Umbilical cord (tissue), 2 donors: Measurements from ENCODE around the gene CELF2. TPM values are rescaled to one million over a fixed set of nuclear protein-coding genes. Genes with fewer than 3 reads are reported as not detected.
"Not testable (repeated sequence)": the region's sequence is repeated elsewhere in the genome, so short reads cannot be mapped to it uniquely, and the experiment has no call there.

Experiments
- DNase-seq: peaks from one replicate; pipeline ENCODE4 v3.0.0-alpha.2; 2015; ENCODE audit warnings: low spot score
- total RNA-seq: library from RNA; depleted of rRNA; stranded (reverse); fragments of >200 nt; gene quantifications from one replicate; pipeline ENCODE4 v1.2.3, GENCODE V29; 2014; ENCODE audit warnings: low replicate concordance; ENCODE audit not compliant: insufficient read depth

CELF2 gene
- total RNA-seq, 1 donor from 2014 or later: 10.1 TPM

DNA sequence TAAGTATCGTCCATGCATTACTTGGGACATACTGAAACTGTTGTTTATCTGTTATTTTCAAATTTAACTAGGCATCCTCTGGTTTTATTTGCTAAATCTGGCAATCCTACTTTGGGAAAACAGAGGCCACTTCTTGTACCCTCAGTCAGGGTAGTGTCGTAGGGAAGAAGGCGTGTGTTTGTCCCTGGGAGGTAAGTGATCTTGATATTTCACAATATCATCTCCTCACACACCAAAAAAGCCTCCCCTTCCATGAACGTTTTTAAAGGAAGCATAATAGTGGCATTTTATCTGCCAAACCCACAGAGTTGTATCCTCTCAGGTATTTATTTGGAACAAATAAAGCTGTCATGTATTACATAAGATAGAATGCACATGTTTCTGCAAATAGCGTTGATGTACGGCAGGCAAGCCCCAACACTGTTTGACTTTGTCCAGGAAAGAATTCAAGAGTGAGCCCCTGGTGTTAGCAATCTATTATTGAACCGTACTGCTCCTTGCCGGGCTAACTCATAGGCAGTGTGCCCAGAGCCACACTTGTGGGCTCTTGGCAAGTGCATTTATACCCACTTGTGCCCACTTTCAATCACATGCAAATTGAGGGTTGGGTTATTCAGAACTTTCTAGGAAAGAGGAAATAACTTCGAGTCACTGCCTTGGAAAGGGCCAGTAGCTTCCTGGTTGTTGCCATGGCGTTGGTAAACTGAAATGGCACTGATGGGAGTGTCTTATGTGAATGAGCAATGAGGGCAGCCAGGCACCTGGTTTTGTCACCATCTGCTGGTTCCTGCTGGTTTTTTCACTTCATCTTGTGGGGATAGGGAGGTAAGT lies 327.8 kb downstream of the CELF2 start:
- peak; percentile 30 for DNase-seq

DNA sequence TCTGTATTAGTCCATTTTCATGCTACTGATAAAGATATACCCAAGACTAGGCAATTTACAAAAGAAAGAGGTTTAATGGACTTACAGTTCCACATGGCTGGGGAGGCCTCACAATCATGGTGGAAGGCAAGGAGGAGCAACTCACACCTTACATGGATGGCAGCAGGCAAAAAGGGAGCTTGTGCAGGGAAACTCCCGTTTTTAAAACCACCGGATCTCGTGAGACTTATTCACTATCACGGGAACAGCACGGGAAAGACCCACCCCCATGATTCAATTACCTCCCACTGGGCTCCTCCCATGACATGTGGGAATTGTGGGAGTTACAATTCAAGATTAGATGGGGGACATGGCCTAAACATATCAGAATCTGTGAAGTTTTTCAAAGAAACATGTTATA lies 329.9 kb downstream of the CELF2 start:
- not testable (repeated sequence) for DNase-seq

DNA sequence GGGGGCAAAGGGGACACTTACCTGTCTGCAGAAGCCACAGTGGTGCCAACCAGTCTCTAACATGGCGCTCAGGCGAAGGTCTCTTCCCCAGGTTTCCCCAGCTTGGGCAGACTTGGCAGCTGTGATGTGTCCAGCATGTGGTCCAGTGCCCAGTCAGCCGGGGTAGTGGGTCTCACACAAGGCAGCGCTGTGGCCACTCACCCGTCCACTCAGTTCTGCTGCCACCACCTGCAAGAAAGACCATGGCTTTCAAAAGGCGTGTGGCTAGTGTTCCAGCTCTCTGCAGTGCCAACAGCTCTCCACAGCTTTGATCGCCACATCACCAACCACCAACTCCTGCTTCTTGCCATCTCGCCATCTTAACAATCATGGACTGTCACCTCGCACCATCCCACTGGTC lies 334.1 kb downstream of the CELF2 start:
- DNase-seq: no peak

DNA sequence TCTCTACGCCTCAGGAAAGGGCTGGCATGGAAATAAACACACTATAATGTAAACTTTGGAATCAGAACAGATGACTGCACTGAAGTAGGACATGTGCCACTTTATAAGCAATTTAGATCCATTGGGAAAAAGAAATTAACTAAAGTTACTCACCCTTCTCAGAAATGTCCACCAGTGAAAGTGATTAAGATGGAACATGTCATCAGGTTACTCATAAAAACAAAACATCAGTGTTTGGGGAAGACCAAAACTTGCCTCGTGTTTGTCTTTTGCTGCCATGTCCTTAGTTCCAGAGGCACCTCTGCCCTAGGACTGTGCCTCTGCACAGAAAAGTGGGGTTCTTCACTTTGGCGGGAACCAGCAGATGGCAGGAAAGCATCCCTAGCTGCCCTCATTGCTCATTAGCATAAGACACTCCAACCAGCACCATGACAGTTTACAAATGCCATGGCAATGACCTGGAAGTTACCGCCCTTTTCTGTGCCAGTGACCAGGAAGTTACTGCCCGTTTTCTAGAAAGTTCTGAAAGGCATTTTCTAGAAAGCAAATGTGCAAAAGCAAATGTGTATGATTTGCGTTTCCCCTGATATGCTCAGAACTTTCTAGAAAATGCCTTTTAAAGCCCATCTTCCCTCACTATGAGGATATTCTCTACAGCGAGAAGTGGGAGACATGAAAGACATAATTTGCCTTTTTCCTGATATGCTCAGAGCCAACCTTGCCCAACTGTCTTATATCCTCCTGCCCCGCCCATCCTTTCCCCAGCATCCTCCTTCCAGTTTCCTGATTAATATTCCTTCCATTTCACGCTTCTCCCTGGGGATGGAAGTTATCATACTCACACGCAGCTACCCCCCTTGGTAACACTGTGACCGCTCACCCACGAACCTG lies 335.6 kb downstream of the CELF2 start:
- no peak for DNase-seq

DNA sequence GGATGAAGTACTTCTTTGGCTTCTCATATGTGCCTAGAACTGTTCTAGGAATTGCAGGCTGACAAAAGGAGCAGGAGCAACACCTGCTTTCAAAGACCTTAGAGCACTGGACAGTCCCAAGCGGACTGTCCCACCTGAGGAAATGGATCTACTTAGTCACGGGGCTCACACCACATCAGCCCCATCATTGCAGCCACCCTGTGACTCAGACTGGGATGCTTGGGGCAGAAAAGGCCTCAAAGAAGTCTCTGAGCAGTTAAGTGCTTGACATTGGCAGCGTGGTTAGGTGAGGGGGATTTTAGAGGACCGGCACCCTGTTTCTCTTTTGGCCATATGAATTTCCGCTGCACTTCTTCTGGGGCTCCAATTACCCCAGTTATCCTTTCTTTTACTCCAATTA lies 337.2 kb downstream of the CELF2 start:
- no peak for DNase-seq

DNA sequence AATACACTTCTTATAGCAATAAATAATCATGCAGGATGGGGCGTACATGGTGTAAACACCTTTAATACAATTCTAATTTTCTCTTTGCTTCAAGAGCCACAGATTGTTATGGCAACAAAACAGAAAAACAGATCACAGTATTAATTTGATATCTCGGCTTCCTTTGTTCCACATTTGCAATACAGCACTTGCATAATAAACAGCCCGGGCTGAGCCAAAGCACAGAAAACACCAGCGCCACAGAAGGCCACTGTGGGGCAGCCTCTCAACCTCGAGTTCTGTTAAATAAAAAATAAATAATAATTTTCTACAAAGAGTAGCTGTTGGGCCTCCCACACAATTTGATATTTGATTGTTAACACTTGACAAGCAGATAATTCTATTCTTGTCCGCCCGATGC lies 337.9 kb downstream of the CELF2 start:
- no peak for DNase-seq

DNA sequence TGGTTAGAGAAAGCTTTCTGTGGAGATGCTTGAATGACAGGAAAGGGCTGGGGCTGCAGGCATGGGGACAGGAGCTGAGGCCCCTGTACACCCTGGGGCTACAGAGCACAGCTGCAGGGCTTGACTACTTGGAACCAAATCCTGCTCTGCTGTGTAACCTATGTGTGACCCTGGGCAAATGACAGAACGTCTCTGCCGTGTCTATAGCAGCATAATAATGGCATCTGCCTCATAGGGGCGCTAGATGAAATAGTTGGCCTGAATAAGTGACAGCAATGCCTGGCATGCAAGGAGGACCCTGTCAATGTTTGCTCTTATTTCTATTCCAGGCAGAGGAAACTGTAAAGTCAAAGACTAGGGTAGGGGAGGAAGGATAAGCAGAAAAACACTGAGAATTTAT lies 339.8 kb downstream of the CELF2 start:
- DNase-seq: no peak

DNA sequence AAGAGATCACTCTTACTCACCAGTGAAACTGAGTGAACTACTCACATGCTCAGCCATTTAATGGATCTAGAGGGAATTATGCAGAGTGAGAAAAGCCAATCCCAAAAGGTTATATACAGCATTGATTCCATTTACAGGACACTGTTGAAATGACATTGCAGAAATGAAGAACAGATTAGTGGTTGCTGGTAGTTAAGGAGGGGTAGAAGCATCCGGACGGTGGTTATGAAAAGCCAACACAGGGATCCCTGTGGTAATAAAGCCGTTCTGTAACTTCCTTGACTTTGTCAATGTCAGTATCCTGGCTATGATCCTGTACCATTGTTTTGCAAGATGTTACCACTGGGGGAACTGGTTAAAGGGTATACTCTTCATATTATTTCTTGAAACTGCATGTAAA lies 340.3 kb downstream of the CELF2 start:
- no peak for DNase-seq

DNA sequence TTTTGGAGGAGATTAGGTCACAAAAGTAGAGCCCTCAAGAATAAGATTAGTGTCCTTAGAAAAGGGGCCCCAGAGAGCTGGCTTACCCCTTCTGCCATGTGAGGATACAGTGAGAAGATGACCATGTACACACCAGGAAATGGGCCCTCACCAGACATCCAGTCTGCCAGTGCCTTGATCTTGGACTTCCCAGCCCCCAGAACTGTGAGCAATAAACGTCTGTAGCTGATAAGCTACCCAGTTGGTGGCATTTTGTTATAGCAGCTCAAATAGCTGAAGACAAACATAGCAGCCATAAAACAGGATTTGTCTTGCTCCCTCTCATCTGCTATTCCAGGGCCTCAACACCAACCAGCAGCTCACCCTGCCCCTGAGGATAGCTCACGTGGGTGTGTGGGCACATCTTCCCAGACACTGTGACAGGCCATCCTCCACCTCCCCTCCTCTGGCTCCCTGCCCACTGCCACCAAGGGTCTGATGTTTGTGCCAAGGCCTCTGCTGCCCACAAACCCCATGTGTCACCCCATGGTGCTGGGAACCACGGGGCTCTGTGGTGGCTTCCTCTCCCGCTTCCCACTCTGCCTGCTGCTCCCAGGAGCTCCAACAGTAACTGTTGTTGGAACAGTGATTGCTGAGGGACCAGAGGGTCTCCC lies 341.4 kb downstream of the CELF2 start:
- no peak for DNase-seq

DNA sequence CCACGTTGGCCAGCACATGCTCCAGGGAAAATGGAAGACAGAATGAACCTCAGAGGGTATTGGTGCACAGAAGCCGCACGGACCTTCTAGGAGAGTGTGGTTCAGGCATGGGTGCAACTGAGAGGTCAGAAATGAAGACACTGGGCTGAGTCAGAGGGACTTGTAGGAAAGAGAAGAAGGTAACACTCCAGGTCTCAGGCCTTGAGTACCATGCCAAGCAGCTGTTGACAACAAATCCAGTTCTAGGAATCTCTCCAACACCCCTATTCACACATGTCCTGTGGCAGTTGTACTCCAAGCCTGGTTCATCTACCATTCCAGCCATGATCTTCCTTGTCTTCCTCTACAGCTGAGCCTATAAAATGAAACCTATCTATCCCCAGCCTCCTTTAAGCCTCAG lies 342.2 kb downstream of the CELF2 start:
- DNase-seq: no peak

DNA sequence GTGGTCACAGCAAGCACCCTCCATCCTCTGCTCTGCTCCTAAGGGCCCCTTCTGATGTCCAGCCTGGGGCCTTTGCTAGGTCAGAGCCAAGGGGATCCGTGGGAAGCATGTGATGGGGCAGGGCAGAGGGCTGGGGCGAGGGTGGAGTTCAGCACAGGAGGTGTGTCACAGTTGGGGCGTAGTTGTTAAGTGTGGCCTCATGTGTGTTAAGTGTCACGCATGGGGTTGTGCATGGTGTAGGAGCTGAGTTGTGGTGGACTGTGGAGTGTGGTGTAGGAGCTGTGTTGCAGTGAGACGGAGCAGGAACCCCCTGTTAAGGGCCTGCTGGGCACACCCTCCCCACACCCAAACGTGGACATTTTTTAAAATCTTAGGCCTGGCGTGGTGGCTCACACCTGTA lies 345.8 kb downstream of the CELF2 start:
- DNase-seq: no peak

DNA sequence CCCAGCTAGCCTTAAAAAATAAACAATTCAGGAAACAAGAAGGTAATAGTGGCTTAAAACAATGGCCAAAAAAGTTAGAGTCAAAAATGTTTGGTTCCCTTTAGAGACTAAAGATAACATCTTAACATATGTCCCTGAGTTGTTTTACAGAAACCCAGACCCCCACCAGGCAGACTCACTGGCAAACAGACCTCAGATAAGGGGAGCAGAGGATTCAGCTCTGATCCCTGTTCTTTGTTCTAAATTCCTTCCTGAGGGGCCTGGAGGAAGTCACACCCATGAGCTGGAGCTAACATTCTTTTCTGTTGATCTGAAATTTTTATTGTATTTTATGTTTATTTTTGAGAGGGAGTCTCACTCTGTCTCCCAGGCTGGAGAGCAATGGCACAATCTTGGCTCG lies 346.6 kb downstream of the CELF2 start:
- DNase-seq: no peak

DNA sequence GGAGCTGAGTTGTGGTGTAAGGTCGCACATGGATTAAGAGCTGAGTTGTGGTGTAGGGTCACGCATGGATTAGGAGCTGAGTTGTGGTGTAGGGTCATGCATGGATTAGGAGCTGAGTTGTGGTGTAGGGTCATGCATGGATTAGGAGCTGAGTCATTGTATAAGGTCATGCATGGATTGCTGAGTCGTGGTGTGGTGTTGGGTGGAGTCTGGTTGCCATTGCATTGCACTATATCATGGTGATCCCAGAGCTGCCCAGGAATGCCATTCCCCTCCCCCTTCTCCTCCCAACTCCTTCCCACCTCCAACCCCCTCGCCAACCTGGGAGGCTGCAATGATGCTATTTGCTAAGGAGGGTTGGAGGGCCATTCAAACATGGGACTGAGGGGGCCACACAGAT lies 349.2 kb downstream of the CELF2 start:
- not testable (repeated sequence) for DNase-seq

DNA sequence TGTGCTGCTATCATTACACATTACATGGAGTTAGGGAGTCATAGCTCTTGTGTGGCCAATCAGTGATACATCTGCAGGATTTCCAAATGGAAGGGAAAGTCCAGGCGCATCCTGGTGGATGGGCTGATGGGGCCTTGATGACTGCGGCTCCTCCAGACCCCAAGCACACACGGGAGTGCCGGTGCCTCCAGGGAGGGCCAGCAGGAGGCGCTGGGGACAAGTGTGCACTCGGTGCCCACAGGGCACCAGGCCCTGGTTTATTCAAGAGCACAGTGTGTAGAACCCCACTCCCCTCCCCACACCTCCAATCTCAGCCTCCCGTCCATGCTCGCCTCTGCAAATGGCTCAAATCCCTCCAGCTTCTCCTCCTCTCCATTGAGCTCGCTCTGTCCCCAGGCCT lies 349.8 kb downstream of the CELF2 start:
- no peak for DNase-seq

DNA sequence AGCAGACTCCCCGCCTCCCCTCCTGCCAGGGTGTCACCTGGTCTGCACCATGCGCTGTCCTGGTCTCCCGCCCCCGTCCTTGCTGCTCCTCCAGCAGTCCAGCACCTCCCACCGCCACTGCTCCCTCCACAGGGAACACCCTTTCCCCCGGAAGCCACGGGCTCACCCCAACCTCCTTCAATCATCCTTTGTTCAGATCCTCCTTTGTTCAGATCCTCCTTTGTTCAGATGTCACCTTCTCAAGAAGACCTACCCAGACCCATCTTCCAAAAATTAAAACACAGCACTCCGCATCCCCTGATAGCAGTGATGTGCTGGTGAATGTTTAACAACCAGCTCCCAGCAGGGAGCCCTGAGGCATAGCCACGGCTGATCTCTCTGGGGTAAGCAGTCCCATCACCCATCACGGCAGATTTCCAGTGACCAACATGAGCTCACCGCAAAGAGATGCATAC lies 356.1 kb downstream of the CELF2 start:
- no peak for DNase-seq

DNA sequence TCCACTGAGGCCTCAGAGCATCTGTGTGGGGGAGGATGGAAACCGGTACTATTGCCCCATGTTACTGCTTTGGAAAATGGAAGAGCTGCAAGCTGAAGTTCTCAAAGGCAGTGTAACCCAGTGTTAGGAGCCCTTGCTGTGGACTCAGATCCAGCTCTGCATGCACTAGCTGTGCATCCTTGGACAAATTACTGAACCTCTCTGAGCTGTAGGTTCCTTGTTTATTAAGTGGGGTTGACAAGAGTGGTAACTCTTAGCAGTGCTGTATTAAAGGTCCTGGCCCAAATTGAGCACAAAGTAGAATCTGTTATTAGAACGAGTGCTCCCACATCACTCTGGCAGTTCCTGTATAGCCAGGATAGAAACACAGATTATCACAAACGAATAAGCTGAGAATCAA lies 359.6 kb downstream of the CELF2 start:
- no peak for DNase-seq

DNA sequence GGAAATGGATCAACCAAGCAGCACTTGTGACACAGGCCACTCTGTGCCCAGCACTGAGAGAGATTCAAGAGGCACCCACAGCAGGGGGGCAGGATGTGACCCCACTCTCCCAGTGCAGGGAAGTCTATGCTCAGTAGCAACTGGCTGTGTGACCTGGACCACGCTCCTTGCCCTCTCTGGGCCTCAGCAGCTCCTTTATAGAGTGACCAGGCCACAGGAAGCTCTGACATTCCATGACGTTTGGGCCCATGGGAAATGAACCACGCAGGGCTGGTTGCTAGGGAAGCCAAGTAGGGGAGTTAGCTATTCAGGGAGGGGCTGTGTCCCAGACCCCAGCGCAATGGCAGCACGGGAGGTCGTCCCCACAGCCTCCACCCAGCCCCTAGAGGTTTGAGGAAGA lies 361.2 kb downstream of the CELF2 start:
- DNase-seq: no peak

DNA sequence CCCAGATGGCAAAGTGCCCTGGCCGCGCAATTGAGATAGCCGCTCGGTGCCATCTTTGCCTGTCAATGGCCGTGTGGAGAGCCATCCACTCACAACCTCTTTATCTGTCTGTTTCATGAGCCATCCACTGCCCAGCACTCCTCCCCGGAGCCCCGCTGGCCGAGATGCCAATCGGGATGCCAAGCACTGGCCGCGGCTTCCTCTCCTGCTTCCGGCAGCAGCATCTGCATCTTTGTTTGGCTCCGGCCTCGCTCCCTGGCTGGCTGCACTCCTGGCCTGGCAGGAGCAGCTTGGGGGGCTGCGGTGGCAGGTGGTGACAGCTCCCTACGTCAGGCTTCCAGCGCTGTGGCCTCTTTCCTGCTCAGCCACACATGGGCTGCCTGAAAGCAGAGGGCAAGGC lies 362.1 kb downstream of the CELF2 start:
- no peak for DNase-seq

DNA sequence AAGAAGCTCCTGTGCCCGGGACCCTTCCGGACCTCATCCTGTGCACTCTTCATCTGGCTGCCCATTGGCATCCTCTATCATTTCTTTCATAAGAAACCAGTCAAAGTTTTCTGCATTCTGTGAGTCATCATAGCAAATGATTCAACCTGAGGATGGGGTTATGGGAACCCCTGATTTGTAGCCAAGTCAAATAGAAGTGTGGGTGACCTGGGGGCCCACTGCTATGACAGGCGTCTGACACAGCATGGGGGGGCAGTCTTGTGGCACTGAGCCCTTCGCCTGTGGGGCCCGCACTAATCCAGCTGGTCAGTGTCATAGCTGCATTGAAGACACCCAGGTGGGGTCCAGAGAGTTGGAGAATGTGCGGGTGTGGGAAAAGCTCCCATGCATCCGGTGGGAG lies 363.4 kb downstream of the CELF2 start:
- no peak for DNase-seq

DNA sequence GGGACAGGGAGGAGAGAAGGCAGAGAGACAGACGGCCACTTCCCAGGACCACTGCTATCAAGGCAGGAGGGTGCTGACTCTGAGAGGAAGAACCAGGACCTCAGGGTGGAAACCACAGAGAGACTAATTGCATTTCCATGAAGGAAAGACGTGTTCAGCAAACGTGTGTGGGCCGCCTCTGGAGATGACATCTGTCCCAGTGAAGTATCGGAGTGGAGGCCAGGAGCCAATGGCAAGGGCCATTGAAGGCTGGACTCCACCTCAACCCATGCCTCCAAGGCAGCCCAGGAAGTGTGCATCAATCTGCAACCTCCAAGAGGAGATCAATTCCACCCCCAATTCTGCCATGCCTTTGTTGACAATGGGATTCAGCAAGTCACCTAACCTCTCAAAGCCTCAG lies 363.8 kb downstream of the CELF2 start:
- DNase-seq: no peak

DNA sequence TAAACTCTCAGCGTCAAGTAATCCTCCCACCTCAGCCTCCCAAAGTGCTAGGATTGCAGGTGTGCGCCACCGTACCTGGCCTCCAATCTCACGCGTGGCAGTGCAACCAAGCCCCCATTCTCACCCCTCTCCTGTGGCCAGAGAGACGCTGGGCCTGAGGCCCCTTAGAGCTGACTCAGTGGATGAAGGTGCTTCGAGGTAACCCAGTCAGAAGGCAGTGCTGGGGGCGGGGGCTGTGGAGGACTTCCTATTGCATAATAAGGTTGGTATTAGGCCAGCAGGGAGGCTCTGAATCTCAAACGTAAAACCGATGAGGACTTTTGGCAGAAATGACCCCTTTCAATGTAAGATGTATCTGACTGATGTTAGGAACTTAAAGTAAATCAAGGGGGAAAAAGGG lies 364.5 kb downstream of the CELF2 start:
- no peak for DNase-seq

DNA sequence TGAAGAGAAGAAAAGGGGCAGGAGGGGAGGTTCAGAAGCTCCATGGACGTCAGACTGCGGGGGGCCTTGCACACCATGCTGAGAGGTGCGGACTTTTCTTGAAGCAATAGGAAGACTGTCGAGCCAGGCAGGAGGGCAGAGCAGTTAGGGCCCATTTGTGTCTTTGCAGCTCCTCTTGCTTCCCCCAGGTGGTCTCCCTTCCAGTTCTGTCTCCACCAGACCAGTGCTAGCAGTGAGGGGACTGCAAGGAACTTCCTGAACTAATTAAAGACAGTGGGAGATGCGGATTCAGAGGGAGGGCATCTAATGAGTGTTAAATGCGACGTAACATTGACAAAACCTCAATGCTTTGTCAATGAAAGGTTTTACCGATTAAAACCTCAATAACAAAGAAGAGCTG lies 368.4 kb downstream of the CELF2 start:
- no peak for DNase-seq
